GM12873 (cell line): ENCODE results near the gene CCDC191.

Experiments
- TF ChIP-seq, protein P1 (sequence below): IDR thresholded peaks from 2 replicates; pipeline ENCODE4 v1.5.1; 2012; ENCODE audit warnings: low read depth, mild to moderate bottlenecking, moderate library complexity, low read length, control low read depth; ENCODE audit not compliant: insufficient read depth; ENCODE audit errors: missing control alignments

CCDC191 gene

DNA sequence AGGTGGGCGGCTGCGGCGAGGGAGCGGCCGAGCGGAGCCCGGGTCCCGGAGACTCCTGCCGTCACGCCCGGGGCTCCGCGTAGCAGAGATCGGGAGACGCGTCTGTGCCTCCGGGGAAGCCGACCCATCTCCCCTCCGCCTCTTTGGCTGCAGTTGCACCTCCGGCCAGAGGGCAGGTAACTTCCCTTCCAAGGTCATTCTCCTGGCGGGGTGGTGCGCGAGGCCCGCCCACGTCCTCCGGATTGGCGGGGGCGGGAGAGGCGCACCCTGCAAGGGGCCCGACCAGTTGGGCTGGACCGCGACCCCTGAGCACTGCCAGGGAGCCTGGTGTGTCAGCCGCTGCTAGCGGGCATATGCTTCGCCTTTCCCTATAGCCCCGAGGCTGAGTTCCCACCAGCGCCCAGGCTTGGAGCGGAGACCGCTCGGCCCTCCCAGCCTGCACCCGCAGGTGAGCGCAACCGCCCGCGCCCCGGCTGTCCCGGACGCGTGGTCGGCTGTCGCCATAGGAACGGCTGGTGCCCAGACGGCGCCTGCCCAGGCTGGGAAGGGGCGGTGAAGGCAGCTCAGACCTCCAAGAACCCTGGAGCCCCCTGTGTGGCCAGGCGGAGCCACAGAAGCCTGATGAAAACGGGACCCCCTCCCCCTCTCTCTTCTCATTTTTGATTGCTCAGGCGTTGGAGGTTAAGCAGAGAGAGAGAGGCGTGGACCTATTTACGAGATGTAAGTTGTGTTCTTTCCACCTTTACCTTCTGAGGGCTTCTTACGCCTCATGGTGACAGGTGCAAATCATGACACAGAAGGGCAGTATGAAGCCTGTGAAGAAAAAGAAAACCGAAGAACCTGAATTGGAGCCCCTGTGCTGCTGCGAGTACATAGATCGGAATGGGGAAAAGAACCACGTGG lies 108.1 kb downstream of the CCDC191 start:
- TF ChIP-seq, protein P1, sequence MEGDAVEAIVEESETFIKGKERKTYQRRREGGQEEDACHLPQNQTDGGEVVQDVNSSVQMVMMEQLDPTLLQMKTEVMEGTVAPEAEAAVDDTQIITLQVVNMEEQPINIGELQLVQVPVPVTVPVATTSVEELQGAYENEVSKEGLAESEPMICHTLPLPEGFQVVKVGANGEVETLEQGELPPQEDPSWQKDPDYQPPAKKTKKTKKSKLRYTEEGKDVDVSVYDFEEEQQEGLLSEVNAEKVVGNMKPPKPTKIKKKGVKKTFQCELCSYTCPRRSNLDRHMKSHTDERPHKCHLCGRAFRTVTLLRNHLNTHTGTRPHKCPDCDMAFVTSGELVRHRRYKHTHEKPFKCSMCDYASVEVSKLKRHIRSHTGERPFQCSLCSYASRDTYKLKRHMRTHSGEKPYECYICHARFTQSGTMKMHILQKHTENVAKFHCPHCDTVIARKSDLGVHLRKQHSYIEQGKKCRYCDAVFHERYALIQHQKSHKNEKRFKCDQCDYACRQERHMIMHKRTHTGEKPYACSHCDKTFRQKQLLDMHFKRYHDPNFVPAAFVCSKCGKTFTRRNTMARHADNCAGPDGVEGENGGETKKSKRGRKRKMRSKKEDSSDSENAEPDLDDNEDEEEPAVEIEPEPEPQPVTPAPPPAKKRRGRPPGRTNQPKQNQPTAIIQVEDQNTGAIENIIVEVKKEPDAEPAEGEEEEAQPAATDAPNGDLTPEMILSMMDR: peak; percentile 31

DNA sequence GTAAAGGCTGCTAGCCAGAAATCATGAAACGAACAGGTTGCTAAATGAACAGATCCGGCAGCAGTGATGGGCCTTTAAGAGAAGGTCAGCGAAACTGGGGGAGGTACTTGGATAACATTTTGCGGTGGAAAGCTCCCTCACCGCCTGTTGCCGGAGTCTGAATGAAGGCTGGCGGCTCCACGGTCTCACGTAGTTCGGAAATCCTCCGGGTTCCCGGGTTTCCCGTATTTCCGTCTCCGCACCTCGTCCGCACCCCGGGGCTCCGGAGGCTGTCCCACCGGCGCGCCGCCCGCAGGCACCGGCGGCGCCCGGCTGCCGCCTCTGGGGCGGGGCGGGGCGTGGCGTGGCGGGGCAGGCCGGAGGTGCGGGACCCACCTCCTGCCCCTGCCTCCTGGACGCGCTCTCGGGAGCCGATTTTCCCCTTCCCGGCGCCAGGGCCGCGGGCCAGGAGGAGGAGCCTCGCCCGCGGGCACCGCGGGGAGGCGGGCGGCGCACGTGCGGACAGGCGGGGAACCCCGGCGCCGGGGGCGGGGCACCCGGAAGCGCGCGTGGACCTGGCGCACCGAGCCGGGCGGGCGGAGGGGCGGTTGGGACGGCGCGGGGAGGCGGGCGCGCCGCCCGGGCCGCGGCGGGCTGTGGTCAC lies 108.8 kb downstream of the CCDC191 start, which contains the start of gene ZDHHC23:
TSS of gene ZDHHC23 (plus strand) at position 642 of the 643 bp plus-strand sequence. CDS start 790 bp downstream, outside the sequence.
- TF ChIP-seq, protein P1: no peak

DNA sequence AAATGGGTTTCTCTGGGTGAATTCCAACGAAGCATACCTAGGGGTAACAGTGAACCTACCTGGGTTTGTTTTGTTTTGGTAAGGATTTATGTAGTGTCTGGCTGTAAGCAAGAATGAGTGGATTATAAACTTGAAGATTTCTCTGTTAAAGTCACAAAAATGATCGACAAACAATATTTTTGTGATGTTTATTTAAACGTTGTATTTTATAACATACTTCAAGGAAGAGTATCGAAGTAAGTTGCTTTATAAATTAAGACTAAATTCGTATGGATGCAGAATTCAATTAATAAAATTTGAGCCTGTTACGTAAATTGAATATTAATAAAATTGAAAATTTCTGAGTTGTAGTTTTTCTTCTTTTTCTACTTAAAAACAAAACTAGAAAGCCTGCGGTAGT lies 109.5 kb downstream of the CCDC191 start:
- TF ChIP-seq, protein P1: no peak

DNA sequence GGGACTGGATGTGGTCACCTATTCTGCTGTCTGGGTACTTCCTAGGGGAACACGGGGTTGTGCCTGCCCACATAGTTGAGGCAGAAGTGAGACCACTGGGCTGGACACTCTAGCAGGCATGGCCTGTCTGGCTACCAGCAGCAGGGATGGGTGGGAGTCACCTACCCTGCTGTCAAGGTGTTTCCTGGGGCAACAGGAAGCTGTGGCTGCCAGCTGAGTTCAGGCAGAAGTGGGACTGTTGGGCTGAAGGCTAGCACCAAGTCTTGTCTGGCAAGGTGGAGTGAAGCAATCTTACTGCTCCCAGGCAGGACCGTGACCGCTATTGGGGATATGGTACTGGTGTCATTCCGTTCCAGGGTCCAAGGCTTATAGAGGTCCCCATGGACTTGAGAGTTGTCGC lies 128.8 kb downstream of the CCDC191 start:
- TF ChIP-seq, protein P1: no peak

DNA sequence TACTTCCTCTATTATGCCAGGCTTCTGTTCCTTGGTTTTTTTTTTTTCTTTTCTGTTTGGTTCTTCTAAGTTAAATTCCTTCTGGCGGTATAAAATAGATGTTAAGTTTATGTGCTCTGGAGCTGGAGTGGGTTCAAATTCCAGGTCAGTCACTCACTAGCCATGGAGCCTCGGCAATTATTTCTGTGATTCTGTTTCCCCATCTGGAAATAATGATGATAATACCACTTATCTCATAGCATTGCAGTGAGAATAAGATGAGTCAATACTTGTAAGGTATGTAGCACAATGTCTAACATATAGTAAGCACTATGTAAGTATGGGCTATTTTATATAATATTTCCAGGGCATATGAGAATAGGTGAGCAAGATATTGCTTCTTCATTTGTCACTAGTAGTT lies 141.7 kb downstream of the CCDC191 start:
- TF ChIP-seq, protein P1: no peak
